Mesothelial cell of epicardium (in vitro differentiated cells): ENCODE data around the gene TRPM3. TPM values are rescaled to one million over a fixed set of nuclear protein-coding genes. Genes with fewer than 3 reads are reported as not detected.
A peak's percentile ranks its signal among the peaks of the same experiment; 100 is the strongest.

ENCODE experiments used
- DNase-seq, 2 experiments: peaks; one replicate each; pipeline ENCODE4 v3.0.0; 2021; ENCODE audit warnings: low spot score in 2 of 2; ENCODE audit not compliant: unreplicated experiment in 2 of 2
- H3K27ac Mint-ChIP-seq: 2 replicates; pipeline ENCODE4 v1.8.0; 2021; ENCODE audit warnings: mixed read lengths
- H3K27me3 Mint-ChIP-seq: 2 replicates; pipeline ENCODE4 v1.8.0; 2021; ENCODE audit warnings: low read depth, mixed read lengths
- H3K36me3 Mint-ChIP-seq: 2 replicates; pipeline ENCODE4 v1.8.0; 2021; ENCODE audit warnings: mixed read lengths
- H3K4me1 Mint-ChIP-seq: 2 replicates; pipeline ENCODE4 v1.8.0; 2021; ENCODE audit warnings: mixed read lengths
- H3K4me3 Mint-ChIP-seq: 2 replicates; pipeline ENCODE4 v1.8.0; 2021; ENCODE audit warnings: mild to moderate bottlenecking, moderate library complexity, mixed read lengths
- H3K9me3 Mint-ChIP-seq: 2 replicates; pipeline ENCODE4 v1.8.0; 2021; ENCODE audit warnings: mixed read lengths
- total RNA-seq: library from RNA; stranded (reverse); gene quantifications from 3 replicates; pipeline ENCODE4 v1.2.1, GENCODE V29; 2021
- TF ChIP-seq, protein P1 (sequence below): fragments of 200-600 bp; sonication (generic); IDR thresholded peaks from one replicate; pipeline ENCODE4 v1.5.0; 2021; ENCODE audit warnings: antibody characterized with exemption; ENCODE audit not compliant: unreplicated experiment

Gene TRPM3
- total RNA-seq, 1 donor from 2014 or later, result 1.6 TPM

DNA sequence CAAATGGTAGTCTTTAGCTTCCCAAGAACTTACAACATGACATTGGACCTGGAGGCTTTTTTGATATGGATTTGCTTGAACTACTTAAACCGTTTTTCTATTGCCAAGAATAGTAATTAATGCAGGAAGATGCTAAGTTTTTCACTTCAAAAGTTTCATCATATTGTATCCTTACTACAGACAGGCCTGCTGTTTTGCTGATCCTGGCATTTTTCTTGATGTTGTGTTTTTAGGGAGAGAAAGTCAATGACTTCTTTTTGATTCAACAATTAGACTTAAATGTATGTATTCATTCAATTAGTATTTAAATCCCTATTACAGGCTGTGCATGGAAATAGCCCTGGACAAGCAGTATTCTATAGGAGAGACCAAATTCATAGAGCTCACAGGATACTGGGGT is 172.7 kb downstream of the TRPM3 start:
- H3K9me3 Mint-ChIP-seq, result no peaks in the 10 kb centered on the region
- DNase-seq, result no peak
- no peaks in the 10 kb centered on the region for H3K36me3 Mint-ChIP-seq
- TF ChIP-seq, protein P1, sequence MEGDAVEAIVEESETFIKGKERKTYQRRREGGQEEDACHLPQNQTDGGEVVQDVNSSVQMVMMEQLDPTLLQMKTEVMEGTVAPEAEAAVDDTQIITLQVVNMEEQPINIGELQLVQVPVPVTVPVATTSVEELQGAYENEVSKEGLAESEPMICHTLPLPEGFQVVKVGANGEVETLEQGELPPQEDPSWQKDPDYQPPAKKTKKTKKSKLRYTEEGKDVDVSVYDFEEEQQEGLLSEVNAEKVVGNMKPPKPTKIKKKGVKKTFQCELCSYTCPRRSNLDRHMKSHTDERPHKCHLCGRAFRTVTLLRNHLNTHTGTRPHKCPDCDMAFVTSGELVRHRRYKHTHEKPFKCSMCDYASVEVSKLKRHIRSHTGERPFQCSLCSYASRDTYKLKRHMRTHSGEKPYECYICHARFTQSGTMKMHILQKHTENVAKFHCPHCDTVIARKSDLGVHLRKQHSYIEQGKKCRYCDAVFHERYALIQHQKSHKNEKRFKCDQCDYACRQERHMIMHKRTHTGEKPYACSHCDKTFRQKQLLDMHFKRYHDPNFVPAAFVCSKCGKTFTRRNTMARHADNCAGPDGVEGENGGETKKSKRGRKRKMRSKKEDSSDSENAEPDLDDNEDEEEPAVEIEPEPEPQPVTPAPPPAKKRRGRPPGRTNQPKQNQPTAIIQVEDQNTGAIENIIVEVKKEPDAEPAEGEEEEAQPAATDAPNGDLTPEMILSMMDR, result no peak
- peaks cover 33% of the 10 kb centered on the region for H3K4me1 Mint-ChIP-seq
- H3K27me3 Mint-ChIP-seq, result peaks cover 2% of the 10 kb centered on the region
- H3K27ac Mint-ChIP-seq, result peak overlapping the region; percentile 8
- no peak overlapping the region for H3K4me3 Mint-ChIP-seq

DNA sequence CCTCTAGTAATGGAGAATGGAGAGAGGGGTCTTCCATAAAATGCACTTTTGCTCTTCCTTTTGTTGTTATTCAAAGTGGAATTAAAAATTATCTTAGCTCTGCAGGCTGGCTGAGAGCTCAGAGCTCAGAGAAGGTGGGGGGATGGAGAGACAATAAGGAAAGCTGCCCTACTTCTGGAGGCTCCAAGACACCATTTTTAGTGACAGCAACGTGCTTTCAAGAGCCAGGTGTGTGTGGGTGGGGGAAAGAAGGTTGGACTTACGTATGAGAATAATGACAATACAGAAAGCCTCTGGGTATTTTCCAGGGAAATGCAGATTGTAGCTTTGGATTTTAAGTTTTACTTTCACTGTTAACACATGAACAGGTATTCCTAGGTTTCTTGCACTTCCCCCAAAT is 173.9 kb downstream of the TRPM3 start:
- Mint-ChIP-seq H3K27ac (peak overlapping the region; percentile 64), H3K4me3 (no peak overlapping the region), H3K4me1 (peaks cover 25% of the 10 kb centered on the region)

DNA sequence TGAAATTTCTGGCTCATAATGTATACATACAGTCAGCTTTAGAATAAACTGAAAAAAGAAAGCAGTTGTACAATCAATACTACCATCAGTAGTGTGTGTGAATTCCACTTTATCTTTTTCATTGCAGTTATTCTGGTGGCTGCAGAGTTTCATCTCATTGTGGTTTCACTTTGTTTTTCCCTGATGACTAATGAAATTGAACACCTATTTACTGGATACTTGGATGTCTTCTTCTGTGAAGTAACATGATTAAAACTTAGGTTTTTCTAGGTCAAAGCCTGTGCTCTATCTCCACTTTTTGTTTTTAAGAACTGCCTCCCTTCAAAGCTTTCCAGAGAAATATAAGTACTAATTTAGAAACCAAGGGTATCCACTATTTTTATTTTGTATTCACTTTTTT is 174.3 kb downstream of the TRPM3 start:
- Mint-ChIP-seq H3K9me3 (no peaks in the 10 kb centered on the region), H3K27me3 (peaks cover 2% of the 10 kb centered on the region), H3K4me1 (peaks cover 21% of the 10 kb centered on the region), H3K27ac (peak overlapping the region; percentile 64), H3K36me3 (no peaks in the 10 kb centered on the region), H3K4me3 (no peak overlapping the region)
- TF ChIP-seq, protein P1, result no peak
- no peak for DNase-seq

More for the DNA sequence above, 173.9 kb downstream of the TRPM3 start:
- no peak for DNase-seq
- H3K27me3 Mint-ChIP-seq, result peaks cover 2% of the 10 kb centered on the region
- H3K36me3 Mint-ChIP-seq, result no peaks in the 10 kb centered on the region
- TF ChIP-seq, protein P1, result no peak
- H3K9me3 Mint-ChIP-seq, result no peaks in the 10 kb centered on the region

DNA sequence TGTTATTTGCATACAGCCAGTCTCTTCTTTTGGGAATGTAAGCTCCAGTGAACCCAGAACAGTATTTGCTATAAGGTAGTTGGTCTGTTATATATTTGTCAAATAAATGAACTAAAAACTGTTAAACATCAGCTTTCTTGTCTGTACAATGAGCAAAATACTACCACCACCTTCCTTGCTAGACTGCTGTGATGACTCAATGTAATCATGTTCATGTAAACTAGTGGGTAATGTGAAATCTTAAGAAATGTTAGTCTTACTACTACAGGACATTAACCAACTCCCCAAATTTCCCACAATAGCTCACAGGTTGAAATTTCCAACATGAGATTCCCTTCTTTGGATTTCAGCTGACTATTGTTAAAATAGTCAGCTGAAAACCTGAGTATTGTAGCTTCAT is 176.1 kb downstream of the TRPM3 start:
- no peaks in the 10 kb centered on the region for H3K36me3 Mint-ChIP-seq
- H3K27me3 Mint-ChIP-seq, result peaks cover 4% of the 10 kb centered on the region
- no peak for DNase-seq

DNA sequence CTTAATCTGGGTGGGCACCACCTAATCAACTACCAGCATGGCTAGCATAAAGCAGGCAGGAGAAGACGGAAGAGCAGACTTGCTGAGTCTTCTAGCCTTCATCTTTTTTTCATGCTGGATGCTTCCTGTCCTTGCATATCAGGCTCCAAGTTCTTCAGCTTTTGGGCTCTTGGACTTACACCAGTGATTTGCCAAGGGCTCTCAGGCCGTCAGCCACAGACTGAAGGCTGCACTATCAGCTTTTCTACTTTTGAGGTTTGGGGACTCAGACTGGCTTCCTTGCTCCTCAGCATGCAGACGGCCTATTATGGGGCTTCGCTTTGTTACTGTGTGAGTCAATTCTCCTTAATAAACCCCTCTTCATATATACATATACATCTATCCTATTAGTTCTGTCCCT is 180.2 kb downstream of the TRPM3 start:
- TF ChIP-seq, protein P1, result no peak
- no peaks in the 10 kb centered on the region for H3K36me3 Mint-ChIP-seq
- H3K27me3 Mint-ChIP-seq, result peaks cover 4% of the 10 kb centered on the region
- DNase-seq, result no peak
- no peak overlapping the region for H3K4me3 Mint-ChIP-seq
- no peak overlapping the region for H3K27ac Mint-ChIP-seq
- no peaks in the 10 kb centered on the region for H3K4me1 Mint-ChIP-seq
- no peaks in the 10 kb centered on the region for H3K9me3 Mint-ChIP-seq

More for the DNA sequence above, 176.1 kb downstream of the TRPM3 start:
- Mint-ChIP-seq H3K4me1 (peaks cover 19% of the 10 kb centered on the region), H3K27ac (no peak overlapping the region), H3K9me3 (no peaks in the 10 kb centered on the region), H3K4me3 (no peak overlapping the region)
- TF ChIP-seq, protein P1, result no peak

DNA sequence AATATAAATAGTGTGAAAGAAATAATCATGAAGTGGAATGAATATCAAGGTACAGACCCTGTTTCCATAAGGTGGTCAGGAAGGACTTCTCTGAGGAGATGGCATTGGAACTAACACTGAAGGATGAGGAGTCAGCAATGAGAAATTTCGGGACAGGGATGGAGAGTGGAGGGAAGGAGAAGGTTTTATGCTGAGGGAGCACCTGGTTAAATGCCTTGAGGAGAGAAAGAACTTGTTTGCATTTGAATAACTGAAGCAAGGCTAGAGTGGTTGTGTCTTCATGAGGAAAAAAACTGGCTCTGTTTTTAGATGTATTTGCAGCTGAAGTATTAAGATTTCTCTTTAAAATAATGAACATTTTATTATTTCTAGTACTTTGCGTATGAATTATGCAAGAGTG is 180.8 kb downstream of the TRPM3 start:
- Mint-ChIP-seq H3K4me3 (no peak overlapping the region), H3K36me3 (no peaks in the 10 kb centered on the region), H3K4me1 (no peaks in the 10 kb centered on the region), H3K9me3 (no peaks in the 10 kb centered on the region), H3K27ac (no peak overlapping the region), H3K27me3 (peaks cover 4% of the 10 kb centered on the region)
- DNase-seq, result no peak
- TF ChIP-seq, protein P1, result no peak
